ENCODE measurements around the gene SUN3.

DNA sequence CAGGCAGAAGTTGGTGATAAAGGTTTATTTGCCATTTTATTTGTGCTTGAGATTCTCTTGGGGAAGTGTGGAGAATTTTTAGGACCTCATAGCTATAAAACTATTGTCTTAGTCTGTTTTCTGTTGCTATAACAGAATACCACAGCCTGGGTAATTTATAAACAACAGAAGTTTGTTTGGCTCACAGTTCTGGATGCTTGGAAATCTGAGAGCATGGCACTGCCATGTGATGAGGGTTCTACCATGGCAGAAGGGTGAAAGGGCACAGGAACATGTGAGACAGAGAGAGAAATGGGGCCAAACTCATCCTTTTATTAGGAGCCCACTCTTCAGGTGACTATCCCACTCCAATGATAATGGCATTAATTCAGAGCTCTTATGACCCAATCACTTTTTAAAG, 12.3 kb downstream of the SUN3 start:
- TF ChIP-seq, protein P1, sequence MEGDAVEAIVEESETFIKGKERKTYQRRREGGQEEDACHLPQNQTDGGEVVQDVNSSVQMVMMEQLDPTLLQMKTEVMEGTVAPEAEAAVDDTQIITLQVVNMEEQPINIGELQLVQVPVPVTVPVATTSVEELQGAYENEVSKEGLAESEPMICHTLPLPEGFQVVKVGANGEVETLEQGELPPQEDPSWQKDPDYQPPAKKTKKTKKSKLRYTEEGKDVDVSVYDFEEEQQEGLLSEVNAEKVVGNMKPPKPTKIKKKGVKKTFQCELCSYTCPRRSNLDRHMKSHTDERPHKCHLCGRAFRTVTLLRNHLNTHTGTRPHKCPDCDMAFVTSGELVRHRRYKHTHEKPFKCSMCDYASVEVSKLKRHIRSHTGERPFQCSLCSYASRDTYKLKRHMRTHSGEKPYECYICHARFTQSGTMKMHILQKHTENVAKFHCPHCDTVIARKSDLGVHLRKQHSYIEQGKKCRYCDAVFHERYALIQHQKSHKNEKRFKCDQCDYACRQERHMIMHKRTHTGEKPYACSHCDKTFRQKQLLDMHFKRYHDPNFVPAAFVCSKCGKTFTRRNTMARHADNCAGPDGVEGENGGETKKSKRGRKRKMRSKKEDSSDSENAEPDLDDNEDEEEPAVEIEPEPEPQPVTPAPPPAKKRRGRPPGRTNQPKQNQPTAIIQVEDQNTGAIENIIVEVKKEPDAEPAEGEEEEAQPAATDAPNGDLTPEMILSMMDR (conservative IDR thresholded peaks at IDR 0.05; ENCODE audit: low read length) = no peak
- TF ChIP-seq EZH2phosphoT487 (IDR thresholded peaks at IDR 0.05; ENCODE audit: borderline replicate concordance, low read depth, low read length) = no peak

All from OCI-LY7 (cell line).